Stimulated activated CD8-positive, alpha-beta memory T cell treated with anti-CD3 and anti-CD28 coated beads, Interleukin-15, amount 100 ng/mL, for 1 hour (primary cell): Measurements from ENCODE around the gene CACNA2D1.
"Not testable (repeated sequence)": the region's sequence is repeated elsewhere in the genome, so short reads cannot be mapped to it uniquely, and the experiment has no call there.

Source experiments
- DNase-seq: peaks from one replicate; pipeline ENCODE4 v3.0.0-alpha.2; 2020; ENCODE audit warnings: low read depth

Gene CACNA2D1

GRCh38 chr7:82393076-82393839 lies 50.3 kb downstream of the CACNA2D1 start:
- DNase-seq: no peak

- DNase-seq: no peak
Observed at GRCh38 chr7:82390936-82391335, 52.6 kb downstream of the CACNA2D1 start.

GRCh38 chr7:82389876-82390275 lies 53.7 kb downstream of the CACNA2D1 start:
- no peak for DNase-seq

DNA sequence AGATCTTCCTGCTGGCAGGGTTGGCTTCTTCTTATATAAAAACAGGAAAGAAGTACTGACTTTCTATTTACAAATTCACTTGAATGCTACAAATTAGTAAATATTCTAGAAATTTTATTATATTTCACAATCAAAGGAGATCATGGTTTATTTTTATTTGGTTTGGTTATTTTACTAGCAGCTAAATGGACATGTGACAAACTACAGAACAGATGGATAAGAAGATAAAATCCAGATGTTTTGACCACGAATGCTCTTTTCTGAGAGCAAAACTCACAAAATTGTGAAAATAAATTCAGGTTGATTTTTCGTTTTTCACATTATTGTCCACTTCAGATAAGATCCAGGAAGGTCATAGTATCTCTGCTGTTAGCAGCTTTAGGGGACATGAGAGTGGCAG lies 55.4 kb downstream of the CACNA2D1 start:
- no peak for DNase-seq

GRCh38 chr7:82386571-82386970 lies 57.0 kb downstream of the CACNA2D1 start:
- DNase-seq: not testable (repeated sequence)

- DNase-seq: no peak
Observed at GRCh38 chr7:82384779-82385178, 58.8 kb downstream of the CACNA2D1 start.

GRCh38 chr7:82384051-82384464 lies 59.5 kb downstream of the CACNA2D1 start:
- DNase-seq: no peak

- DNase-seq: no peak
Observed at GRCh38 chr7:82382276-82382675, 61.3 kb downstream of the CACNA2D1 start.

DNA sequence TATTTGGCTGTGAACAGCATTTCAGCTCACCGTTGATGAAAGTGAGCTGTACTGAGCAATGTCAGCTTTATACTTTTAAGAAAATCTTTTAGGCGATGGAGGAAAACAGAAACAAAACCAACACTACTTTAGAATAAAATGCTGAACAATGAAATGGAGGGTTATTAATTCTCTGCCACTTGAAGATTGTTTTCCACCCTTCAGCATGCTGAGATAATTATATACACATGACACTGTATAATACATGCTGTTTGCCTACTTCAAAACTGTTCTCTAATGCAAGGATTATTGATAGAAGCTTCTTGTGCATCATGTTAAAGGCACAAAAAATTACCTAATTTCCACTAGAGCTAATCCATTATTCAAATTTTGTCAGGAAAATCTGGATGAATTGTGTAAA lies 66.8 kb downstream of the CACNA2D1 start:
- no peak for DNase-seq

DNA sequence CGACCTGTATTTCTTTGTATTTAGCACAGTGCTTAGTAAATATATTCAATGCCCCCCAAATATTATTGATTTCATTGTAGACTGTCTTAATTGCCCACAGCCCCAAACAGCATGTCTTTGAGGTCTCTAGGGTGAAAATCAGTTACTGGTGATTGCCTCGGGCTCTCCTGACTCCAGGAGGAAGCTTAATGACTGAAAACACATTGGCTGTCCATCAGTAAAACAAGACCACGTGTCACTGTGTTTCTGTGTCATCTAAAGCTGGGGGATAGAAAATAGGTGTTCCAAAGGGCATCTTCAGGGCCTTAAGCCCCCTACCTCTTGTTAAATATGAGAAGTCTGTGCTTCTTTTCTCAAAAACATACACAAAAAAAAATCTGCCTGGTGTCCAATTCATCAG lies 67.9 kb downstream of the CACNA2D1 start:
- no peak for DNase-seq

DNA sequence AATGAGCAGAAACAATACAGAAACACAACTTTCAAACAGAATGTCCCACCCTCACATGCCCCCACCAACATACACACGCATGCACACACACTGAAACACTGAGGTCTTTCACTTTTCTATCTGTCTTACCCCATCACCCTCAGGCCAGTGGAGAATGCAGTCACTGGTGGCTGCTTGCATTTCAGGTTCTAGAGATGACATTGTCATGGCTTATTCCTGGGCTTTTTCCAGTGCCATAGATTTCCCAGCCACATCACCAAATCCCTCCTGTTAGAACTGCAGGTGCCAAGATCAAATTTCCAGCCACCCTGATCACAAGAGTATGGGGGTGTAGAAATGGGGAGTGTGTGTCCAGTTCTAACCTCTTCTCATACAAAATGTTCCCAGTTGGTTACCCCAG lies 68.4 kb downstream of the CACNA2D1 start:
- DNase-seq: no peak

- no peak for DNase-seq
Observed at GRCh38 chr7:82373926-82374635, 69.5 kb downstream of the CACNA2D1 start.

DNA sequence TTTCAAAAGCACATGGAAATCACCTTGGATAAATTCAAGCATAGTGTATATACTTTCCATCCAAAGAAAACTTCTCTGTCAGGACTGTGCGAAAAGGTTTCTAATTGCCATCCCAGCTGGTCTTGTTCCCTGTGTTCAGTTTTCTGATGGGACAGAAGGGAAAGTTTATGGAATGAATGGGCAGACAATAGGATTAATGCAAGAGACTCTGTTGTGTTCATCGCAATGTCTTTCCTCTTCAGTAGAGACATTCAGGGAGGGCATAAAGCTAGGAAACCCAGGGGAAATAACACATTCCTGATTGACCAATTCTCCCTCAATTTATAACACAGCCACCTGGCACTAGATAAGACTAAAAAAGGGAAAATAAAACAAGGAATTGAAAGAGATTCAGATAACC lies 78.9 kb downstream of the CACNA2D1 start:
- DNase-seq: no peak

DNA sequence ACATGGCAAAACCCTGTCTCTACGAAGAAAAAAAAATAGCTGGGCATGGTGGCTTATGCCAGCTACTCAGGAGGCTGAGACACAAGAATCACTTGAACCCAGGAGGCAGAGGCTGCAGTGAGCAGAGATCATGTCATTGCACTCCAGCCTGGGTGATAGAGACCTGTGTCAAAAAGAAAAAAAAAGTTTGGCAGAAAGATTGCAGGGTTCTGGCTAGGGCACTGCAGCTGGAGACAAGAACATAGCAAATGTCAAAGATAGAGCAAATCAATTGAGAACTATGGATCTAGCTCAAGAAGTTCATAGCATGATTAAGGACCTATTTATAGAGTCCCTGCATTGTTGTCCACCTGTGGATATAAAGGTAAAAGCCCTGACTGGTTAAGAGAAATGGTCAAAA lies 79.5 kb downstream of the CACNA2D1 start:
- DNase-seq: no peak

DNA sequence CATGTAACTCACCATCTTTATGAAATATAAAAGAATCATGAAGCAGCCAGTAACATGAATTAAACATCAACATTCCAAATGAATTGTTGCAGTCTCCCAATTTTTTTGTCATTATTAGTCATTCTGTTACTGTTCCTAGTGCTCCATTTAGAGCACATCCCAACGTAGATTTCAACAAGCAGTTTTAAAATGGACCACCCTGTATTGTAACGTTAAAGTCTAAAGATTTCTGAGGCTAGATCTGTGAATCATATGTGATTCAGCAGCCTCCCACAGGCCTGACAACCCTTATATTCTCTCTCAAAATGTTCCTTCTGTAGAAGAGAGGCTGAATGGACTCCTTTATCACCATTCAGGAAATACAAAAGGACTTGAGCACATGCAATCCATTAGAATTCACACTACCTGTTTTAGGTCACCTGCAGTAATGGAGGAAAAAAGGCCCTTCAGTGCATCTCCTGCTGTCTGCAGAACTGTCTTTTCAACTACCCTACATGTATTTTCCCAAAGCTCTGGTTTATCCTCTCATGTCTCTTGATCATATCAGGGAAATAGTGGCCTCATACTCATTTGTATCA lies 81.4 kb downstream of the CACNA2D1 start:
- no peak for DNase-seq

DNA sequence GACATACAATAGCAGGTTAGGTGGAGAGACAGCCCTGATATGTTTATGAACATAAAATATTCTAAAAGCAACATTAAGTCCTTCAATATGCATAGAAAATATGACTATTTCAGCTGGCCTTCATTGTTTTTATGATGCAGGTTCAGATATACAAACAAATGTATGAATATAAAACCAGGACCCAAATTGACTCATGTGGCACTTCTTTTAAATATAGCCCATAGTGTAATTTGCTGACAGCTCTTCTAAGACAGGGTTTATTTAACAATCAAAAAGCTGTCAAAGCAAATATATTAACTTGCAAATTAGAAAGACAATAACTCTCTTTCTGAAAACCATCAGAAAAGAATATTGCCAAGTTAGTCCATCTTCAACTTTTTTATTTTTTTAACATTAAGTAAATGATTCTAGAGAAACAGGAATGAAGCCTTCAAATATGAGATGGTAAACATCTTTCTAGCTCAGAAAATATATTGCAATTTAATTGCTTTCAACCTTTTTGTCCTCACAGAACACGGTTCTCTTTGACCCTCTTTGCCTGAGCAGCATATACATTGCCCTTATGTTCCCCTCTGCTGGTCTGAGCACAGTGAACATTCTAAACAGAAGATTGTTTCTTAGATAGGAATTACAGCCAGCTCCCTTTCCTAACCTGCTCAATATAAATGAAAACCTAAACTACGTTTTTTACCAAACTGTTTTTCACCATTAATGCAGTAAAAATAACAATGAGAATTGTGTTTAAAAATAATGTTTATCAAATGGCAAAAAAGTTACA lies 82.8 kb downstream of the CACNA2D1 start:
- no peak for DNase-seq

DNA sequence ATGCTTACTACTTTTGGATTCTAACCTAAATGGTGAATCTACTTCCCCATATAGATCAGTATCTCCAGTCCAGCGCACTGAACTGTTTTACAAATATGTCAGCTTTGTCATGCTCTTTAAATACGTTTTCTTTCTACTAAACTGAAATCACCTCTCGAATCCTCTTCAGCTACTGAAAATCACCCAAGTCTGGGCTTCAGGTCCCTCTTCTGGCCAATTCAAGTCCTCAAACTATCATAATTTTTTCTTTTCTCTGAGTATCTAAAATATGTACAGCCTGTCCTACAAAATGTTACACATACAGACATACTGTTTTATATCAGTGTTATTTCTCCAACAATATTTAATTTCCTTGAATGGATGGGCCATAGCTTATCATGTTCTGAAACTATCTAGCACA lies 84.2 kb downstream of the CACNA2D1 start:
- no peak for DNase-seq

DNA sequence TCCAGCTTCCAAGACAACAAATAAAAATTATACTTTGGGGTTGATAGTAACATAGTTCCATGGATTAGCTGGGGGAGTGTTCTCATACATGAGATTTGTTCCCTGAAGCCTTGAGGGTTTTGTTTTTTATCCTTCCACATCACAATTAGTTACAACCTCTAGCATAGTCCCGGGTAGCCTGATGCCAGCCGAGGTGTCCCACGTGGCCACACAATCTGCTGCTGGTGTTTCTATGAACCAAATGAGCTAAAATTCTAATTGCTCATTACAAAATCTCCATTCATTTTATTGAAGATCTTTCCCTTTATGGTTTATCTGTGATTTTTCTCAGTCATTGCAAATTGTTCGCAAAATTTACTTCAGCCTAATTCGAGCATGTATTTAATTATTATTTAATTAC lies 84.7 kb downstream of the CACNA2D1 start:
- no peak for DNase-seq

- no peak for DNase-seq
Observed at GRCh38 chr7:82358009-82358578, 85.5 kb downstream of the CACNA2D1 start.

- DNase-seq: no peak
Observed at GRCh38 chr7:82348251-82348650, 95.3 kb downstream of the CACNA2D1 start.

- no peak for DNase-seq
Observed at GRCh38 chr7:82347808-82348207, 95.8 kb downstream of the CACNA2D1 start.

GRCh38 chr7:82345886-82346285 lies 97.7 kb downstream of the CACNA2D1 start:
- no peak for DNase-seq
